GM23338 (cell line): ENCODE results near the gene PRIMPOL. TPM values are rescaled to one million over a fixed set of nuclear protein-coding genes. Genes with fewer than 3 reads are reported as not detected.

ENCODE experiments used
- ATAC-seq: fragments of 200-7000 bp; cut with Tn5 transposase; 3 replicates; pipeline ENCODE4 v1.9.1; 2020
- DNase-seq: peaks from one replicate; pipeline ENCODE4 v3.0.0-alpha.2; 2015; ENCODE audit warnings: low spot score
- H2AFZ ChIP-seq: fragments of 200-600 bp; sonication (generic); 2 replicates; pipeline ENCODE4 v1.8.0; 2016; ENCODE audit warnings: antibody characterized with exemption, mild to moderate bottlenecking, moderate library complexity
- H3F3A ChIP-seq: fragments of 200-600 bp; sonication (generic); replicated peaks from 2 replicates; pipeline ENCODE4 v1.8.0; 2017; ENCODE audit warnings: antibody characterized with exemption, mixed run types, low read depth
- H3K27ac ChIP-seq: fragments of 200-600 bp; sonication (generic); 2 replicates; pipeline ENCODE4 v1.6.1; 2016; ENCODE audit warnings: low read depth
- H3K27me3 ChIP-seq: fragments of 200-600 bp; sonication (generic); 2 replicates; pipeline ENCODE4 v1.8.0; 2016; ENCODE audit warnings: mild to moderate bottlenecking, mixed run types, moderate library complexity; ENCODE audit not compliant: insufficient read depth
- H3K36me3 ChIP-seq: fragments of 200-600 bp; sonication (generic); 2 replicates; pipeline ENCODE4 v1.8.0; 2016; ENCODE audit warnings: mild to moderate bottlenecking; ENCODE audit not compliant: insufficient read depth
- H3K4me1 ChIP-seq: fragments of 200-600 bp; sonication (generic); 2 replicates; pipeline ENCODE4 v1.8.0; 2016; ENCODE audit warnings: mild to moderate bottlenecking, moderate library complexity; ENCODE audit not compliant: insufficient read depth
- H3K4me2 ChIP-seq: fragments of 200-600 bp; sonication (generic); 2 replicates; pipeline ENCODE4 v1.7.1; 2017; ENCODE audit warnings: mixed run types
- H3K4me3 ChIP-seq: fragments of 200-600 bp; sonication (generic); 2 replicates; pipeline ENCODE4 v1.6.1; 2016; ENCODE audit warnings: mixed run types
- H3K79me2 ChIP-seq: fragments of 200-600 bp; sonication (generic); replicated peaks from 2 replicates; pipeline ENCODE4 v1.8.0; 2017; ENCODE audit warnings: mild to moderate bottlenecking; ENCODE audit not compliant: insufficient read depth
- H3K9me2 ChIP-seq: fragments of 200-600 bp; sonication (generic); 2 replicates; pipeline ENCODE4 v1.8.0; 2017; ENCODE audit not compliant: insufficient read depth
- H4K20me1 ChIP-seq: fragments of 200-600 bp; sonication (generic); replicated peaks from 2 replicates; pipeline ENCODE4 v1.8.0; 2017; ENCODE audit warnings: mild to moderate bottlenecking; ENCODE audit not compliant: insufficient read depth
- H3K27ac Mint-ChIP-seq: 2 replicates; pipeline ENCODE4 v1.8.0; 2020; ENCODE audit warnings: inconsistent platforms, mild to moderate bottlenecking, moderate library complexity, mixed read lengths
- H3K27me3 Mint-ChIP-seq: 3 replicates; pipeline ENCODE4 v1.8.0; 2022; ENCODE audit warnings: low read depth, mild to moderate bottlenecking, moderate library complexity, mixed read lengths, inconsistent platforms; ENCODE audit not compliant: insufficient read depth, poor library complexity
- H3K36me3 Mint-ChIP-seq: 3 replicates; pipeline ENCODE4 v1.8.0; 2021; ENCODE audit warnings: low read depth, mild to moderate bottlenecking, inconsistent platforms, moderate library complexity, mixed read lengths
- H3K4me1 Mint-ChIP-seq: 3 replicates; pipeline ENCODE4 v1.8.0; 2020; ENCODE audit warnings: mild to moderate bottlenecking, inconsistent platforms, mixed read lengths
- H3K4me3 Mint-ChIP-seq: 3 replicates; pipeline ENCODE4 v1.8.0; 2021; ENCODE audit warnings: moderate library complexity, mild to moderate bottlenecking, inconsistent platforms, mixed read lengths
- H3K9me3 Mint-ChIP-seq: 3 replicates; pipeline ENCODE4 v1.8.0; 2020; ENCODE audit warnings: moderate library complexity, mild to moderate bottlenecking, inconsistent platforms, mixed read lengths
- CREB1 ChIP-seq: fragments of 250-450 bp; sonication (Bioruptor Pico); IDR thresholded peaks from 2 replicates; pipeline ENCODE4 v1.5.0; 2020; ENCODE audit warnings: low read depth, mild to moderate bottlenecking, moderate library complexity
- CTCF ChIP-seq, 2 experiments: fragments of 200-600 bp in 1 of 2; sonication (generic) in 1 of 2; conservative IDR thresholded peaks; 2 replicates each; pipeline versions ENCODE4 v1.5.1 to v1.6.1; 2016 to 2017; ENCODE audit warnings: antibody characterized with exemption in 2 of 2, low read depth in 2 of 2, mild to moderate bottlenecking in 2 of 2, moderate library complexity in 1 of 2
- EZH2 ChIP-seq: fragments of 200-600 bp; sonication (generic); IDR thresholded peaks from one replicate; pipeline ENCODE4 v1.8.0; 2017; ENCODE audit warnings: antibody characterized with exemption, mild to moderate bottlenecking, low read depth; ENCODE audit not compliant: unreplicated experiment
- EZH2phosphoT487 ChIP-seq: fragments of 200-600 bp; sonication (generic); IDR thresholded peaks from one replicate; pipeline ENCODE4 v1.8.1; 2018; ENCODE audit warnings: antibody characterized with exemption; ENCODE audit not compliant: unreplicated experiment
- JUNB ChIP-seq: IDR thresholded peaks from one replicate; pipeline ENCODE4 v1.6.1; 2016; ENCODE audit warnings: antibody characterized with exemption; ENCODE audit not compliant: unreplicated experiment
- NANOG ChIP-seq: IDR thresholded peaks from 2 replicates; pipeline ENCODE4 v1.6.1; 2016; ENCODE audit warnings: antibody characterized with exemption, borderline replicate concordance
- POLR2AphosphoS5 ChIP-seq: IDR thresholded peaks from 2 replicates; pipeline ENCODE4 v1.6.1; 2016; ENCODE audit warnings: antibody characterized with exemption, low read depth
- REST ChIP-seq: IDR thresholded peaks from one replicate; pipeline ENCODE4 v1.6.1; 2018; ENCODE audit warnings: antibody characterized with exemption; ENCODE audit not compliant: unreplicated experiment
- STAT1 ChIP-seq: IDR thresholded peaks from one replicate; pipeline ENCODE4 v1.6.1; 2016; ENCODE audit warnings: antibody characterized with exemption; ENCODE audit not compliant: unreplicated experiment
- ZNF114 ChIP-seq: fragments of 250-450 bp; sonication (Bioruptor Pico); IDR thresholded peaks from 2 replicates; pipeline ENCODE4 v1.5.0; 2020; ENCODE audit warnings: mild to moderate bottlenecking, moderate library complexity
- ZNF331 ChIP-seq: fragments of 250-450 bp; sonication (Bioruptor Pico); IDR thresholded peaks from 2 replicates; pipeline ENCODE4 v1.5.0; 2020; ENCODE audit warnings: low read depth, mild to moderate bottlenecking, moderate library complexity
- polyA plus RNA-seq: library from polyadenylated mRNA; unstranded; fragments of >200 nt; fragmentation: Nextera tagmentation; extraction: Ambion mirVana; gene quantifications from 2 replicates; pipeline ENCODE4 v1.2.1, GENCODE V29; 2016
- total RNA-seq: library from RNA; depleted of rRNA; stranded (reverse); fragments of >200 nt; shearing (Covaris generic); gene quantifications from 2 replicates; pipeline ENCODE4 v1.2.3, GENCODE V29; 2014
- TF ChIP-seq, protein P1 (sequence below): IDR thresholded peaks from 2 replicates; pipeline ENCODE4 v1.6.1; 2016; ENCODE audit warnings: antibody characterized with exemption
- TF ChIP-seq, protein P2 (sequence below): fragments of 250-450 bp; sonication (Bioruptor Pico); IDR thresholded peaks from 2 replicates; pipeline ENCODE4 v1.5.0; 2020; ENCODE audit warnings: mild to moderate bottlenecking, moderate library complexity

The PRIMPOL gene
- total and polyA plus RNA-seq, 2 experiments from 2014 or later = 3.5 to 9.6 TPM

DNA sequence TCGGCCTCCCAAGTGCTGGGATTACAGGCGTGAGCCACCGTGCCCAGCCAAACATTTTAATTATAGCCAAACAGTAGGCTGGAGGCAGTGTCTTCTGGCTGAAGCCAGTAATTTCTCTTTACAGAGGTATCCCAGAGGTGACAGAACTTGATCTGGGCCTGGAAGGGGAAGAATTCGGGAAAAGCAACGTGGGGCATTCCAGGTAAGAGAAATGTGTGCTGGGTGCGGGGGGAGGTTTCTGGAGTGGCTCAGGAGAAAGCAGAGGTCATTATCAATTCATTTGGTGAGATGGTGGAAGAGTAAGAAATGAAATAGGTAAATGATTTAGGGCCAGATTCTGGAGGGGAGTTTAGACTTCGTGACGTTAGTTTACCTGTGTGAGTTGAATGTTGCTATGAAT, 2.4 kb downstream of the PRIMPOL start:
- Mint-ChIP-seq H3K27ac (peak overlapping the region; percentile 10), H3K4me3 (peak overlapping the region; percentile 5; the same call in 2 of the 3 replicates), H3K9me3 (no peaks in the 10 kb centered on the region; the same call in 2 of the 3 replicates), H3K36me3 (peaks cover 12% of the 10 kb centered on the region; the same call in 2 of the 3 replicates), H3K27me3 (peaks cover 10% of the 10 kb centered on the region), H3K4me1 (peaks cover 40% of the 10 kb centered on the region)
- no peak overlapping the region for H3K4me3 ChIP-seq
- ATAC-seq (no peak), DNase-seq (peak; percentile 51)
- TF ChIP-seq EZH2 (no peak), CTCF (conservative IDR thresholded peaks at IDR 0.05; ENCODE audit: low read depth in 2 of 2) (no peak), CREB1 (CRISPR knock-in tag) (no peak), ZNF331 (CRISPR knock-in tag) (no peak), EZH2phosphoT487 (no peak), STAT1 (no peak), ZNF114 (no peak), NANOG (no peak), JUNB (no peak), POLR2AphosphoS5 (no peak), REST (no peak)
- TF ChIP-seq, protein P1, sequence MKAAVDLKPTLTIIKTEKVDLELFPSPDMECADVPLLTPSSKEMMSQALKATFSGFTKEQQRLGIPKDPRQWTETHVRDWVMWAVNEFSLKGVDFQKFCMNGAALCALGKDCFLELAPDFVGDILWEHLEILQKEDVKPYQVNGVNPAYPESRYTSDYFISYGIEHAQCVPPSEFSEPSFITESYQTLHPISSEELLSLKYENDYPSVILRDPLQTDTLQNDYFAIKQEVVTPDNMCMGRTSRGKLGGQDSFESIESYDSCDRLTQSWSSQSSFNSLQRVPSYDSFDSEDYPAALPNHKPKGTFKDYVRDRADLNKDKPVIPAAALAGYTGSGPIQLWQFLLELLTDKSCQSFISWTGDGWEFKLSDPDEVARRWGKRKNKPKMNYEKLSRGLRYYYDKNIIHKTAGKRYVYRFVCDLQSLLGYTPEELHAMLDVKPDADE = no peak
- TF ChIP-seq, protein P2, sequence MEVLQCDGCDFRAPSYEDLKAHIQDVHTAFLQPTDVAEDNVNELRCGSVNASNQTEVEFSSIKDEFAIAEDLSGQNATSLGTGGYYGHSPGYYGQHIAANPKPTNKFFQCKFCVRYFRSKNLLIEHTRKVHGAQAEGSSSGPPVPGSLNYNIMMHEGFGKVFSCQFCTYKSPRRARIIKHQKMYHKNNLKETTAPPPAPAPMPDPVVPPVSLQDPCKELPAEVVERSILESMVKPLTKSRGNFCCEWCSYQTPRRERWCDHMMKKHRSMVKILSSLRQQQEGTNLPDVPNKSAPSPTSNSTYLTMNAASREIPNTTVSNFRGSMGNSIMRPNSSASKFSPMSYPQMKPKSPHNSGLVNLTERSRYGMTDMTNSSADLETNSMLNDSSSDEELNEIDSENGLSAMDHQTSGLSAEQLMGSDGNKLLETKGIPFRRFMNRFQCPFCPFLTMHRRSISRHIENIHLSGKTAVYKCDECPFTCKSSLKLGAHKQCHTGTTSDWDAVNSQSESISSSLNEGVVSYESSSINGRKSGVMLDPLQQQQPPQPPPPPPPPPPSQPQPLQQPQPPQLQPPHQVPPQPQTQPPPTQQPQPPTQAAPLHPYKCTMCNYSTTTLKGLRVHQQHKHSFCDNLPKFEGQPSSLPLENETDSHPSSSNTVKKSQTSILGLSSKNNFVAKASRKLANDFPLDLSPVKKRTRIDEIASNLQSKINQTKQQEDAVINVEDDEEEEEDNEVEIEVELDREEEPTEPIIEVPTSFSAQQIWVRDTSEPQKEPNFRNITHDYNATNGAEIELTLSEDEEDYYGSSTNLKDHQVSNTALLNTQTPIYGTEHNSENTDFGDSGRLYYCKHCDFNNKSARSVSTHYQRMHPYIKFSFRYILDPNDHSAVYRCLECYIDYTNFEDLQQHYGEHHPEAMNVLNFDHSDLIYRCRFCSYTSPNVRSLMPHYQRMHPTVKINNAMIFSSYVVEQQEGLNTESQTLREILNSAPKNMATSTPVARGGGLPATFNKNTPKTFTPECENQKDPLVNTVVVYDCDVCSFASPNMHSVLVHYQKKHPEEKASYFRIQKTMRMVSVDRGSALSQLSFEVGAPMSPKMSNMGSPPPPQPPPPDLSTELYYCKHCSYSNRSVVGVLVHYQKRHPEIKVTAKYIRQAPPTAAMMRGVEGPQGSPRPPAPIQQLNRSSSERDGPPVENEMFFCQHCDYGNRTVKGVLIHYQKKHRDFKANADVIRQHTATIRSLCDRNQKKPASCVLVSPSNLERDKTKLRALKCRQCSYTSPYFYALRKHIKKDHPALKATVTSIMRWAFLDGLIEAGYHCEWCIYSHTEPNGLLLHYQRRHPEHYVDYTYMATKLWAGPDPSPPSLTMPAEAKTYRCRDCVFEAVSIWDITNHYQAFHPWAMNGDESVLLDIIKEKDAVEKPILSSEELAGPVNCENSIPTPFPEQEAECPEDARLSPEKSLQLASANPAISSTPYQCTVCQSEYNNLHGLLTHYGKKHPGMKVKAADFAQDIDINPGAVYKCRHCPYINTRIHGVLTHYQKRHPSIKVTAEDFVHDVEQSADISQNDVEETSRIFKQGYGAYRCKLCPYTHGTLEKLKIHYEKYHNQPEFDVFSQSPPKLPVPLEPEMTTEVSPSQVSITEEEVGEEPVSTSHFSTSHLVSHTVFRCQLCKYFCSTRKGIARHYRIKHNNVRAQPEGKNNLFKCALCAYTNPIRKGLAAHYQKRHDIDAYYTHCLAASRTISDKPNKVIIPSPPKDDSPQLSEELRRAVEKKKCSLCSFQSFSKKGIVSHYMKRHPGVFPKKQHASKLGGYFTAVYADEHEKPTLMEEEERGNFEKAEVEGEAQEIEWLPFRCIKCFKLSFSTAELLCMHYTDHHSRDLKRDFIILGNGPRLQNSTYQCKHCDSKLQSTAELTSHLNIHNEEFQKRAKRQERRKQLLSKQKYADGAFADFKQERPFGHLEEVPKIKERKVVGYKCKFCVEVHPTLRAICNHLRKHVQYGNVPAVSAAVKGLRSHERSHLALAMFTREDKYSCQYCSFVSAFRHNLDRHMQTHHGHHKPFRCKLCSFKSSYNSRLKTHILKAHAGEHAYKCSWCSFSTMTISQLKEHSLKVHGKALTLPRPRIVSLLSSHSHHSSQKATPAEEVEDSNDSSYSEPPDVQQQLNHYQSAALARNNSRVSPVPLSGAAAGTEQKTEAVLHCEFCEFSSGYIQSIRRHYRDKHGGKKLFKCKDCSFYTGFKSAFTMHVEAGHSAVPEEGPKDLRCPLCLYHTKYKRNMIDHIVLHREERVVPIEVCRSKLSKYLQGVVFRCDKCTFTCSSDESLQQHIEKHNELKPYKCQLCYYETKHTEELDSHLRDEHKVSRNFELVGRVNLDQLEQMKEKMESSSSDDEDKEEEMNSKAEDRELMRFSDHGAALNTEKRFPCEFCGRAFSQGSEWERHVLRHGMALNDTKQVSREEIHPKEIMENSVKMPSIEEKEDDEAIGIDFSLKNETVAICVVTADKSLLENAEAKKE (CRISPR knock-in tag) = no peak
- peak overlapping the region; percentile 22; the same call in 1 of the 2 replicates for H3K4me2 ChIP-seq
- no peaks in the 10 kb centered on the region for H3K9me2 ChIP-seq
- H3K27me3 ChIP-seq = no peaks in the 10 kb centered on the region
- peaks cover 21% of the 10 kb centered on the region for H3K79me2 ChIP-seq
- H4K20me1 ChIP-seq = peaks cover 12% of the 10 kb centered on the region
- H3K36me3 ChIP-seq = no peaks in the 10 kb centered on the region
- no peak overlapping the region for H2AFZ ChIP-seq
- H3F3A ChIP-seq = no peaks in the 10 kb centered on the region
- 0 out of 2 replicates have a peak overlapping the region, but pooled peaks have one; percentile 75 for H3K27ac ChIP-seq
- H3K4me1 ChIP-seq = peaks cover 44% of the 10 kb centered on the region
